Measurements from ENCODE around the gene PLXDC1. TPM values are rescaled to one million over a fixed set of nuclear protein-coding genes. Genes with fewer than 3 reads are reported as not detected.

Gene PLXDC1
- total and polyA plus RNA-seq, 7 experiments from 2014 or later: 2.3 to 55.7 (median 30.8) TPM

DNA sequence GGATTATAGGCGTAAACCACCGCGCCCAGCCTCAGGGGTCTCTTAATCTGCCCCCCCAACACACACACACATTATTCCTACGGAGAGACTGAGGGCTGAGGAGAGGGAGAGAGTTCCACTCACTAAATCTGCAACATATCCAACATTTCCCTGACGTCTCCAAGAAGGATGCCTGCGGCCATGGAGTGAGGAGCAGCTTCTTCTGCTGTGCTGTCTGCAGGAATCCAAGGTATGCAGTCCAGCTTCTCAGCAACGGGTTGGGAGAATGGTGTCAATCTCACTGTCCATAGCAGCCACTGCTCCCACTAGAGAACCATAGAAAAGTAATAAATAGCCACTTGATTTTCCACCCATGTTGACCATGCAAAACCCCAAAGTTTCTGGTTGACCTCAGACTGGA lies 5.1 kb upstream of the PLXDC1 start:
- H3K4me3 Mint-ChIP-seq: peak overlapping the region in 1 of 10 donors; percentile 40
- Histone ChIP-seq H3K27ac (ENCODE audit: low read depth, low read length) (no peak overlapping the region), H3K4me1 (ENCODE audit: control insufficient read depth in 2 of 2, insufficient read depth in 2 of 2, low read length in 2 of 2) (peaks cover 6 to 10% of the 10 kb centered on the region in 2 donors), H3K27me3 (ENCODE audit: control insufficient read depth in 2 of 2, insufficient read depth in 2 of 2, low read length in 2 of 2) (no peaks in the 10 kb centered on the region), H3K4me3 (ENCODE audit: low read length) (no peak overlapping the region), H3K36me3 (ENCODE audit: control insufficient read depth in 2 of 3, insufficient read depth in 3 of 3, low read length in 3 of 3) (peaks cover 0 to 8% (median 0%) of the 10 kb centered on the region in 3 experiments), H3K9me3 (ENCODE audit: control insufficient read depth in 2 of 3, low read length in 3 of 3) (no peaks in the 10 kb centered on the region)
- H3K4me1 Mint-ChIP-seq: peaks cover 5 to 33% (median 18%) of the 10 kb centered on the region in 7 donors
- peaks cover 0 to 16% (median 0%) of the 10 kb centered on the region in 5 donors for H3K36me3 Mint-ChIP-seq
- H3K9me3 Mint-ChIP-seq: peaks cover 0 to 21% (median 0%) of the 10 kb centered on the region in 11 donors
- intact Hi-C loops (cut with micrococcal nuclease): loop anchor here in 1 of 2 donors (10.0 kb wide), 1 partner anchor 482 kb away; the partner anchor contains the start of gene EPOP
- peak overlapping the region in 4 of 9 donors; percentile 8 to 70 (median 38) for H3K27ac Mint-ChIP-seq
- DNase-seq (no peak), ATAC-seq (no peak)
- POLR2A ChIA-PET: interaction anchor here (1.5 kb wide), 1 partner anchor 9 kb away, joined by 4 read pairs; the partner anchor contains the start of gene ARL5C
- CTCF ChIA-PET: interaction anchor here (0.7 to 1.2 kb wide), 3 partner anchors 8 to 85 kb away, joined by 3 to 4 read pairs (median 3); no protein-coding TSS in a partner anchor
- peaks cover 0 to 35% (median 0%) of the 10 kb centered on the region in 5 donors for H3K27me3 Mint-ChIP-seq

DNA sequence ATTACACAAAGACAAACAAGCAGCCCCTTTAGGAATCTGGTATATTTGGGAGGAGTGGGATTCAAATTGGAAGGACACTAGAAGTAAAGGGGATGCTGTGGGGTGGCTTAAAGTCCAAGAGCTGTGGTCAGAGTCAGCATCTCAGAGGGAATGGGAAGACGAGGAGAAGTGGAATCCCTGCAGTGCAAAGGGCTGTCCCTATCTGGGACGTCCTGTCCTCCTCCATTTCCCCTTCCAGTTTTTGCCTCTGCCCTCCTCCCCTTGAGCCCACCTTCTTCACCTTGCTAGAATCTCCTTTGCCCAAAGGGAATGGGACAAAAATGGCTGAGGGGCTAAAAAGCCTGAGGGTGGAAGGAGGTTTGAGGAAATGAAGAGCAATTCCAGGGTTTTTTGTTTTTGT lies 4.2 kb upstream of the PLXDC1 start:
- Mint-ChIP-seq H3K4me1 (peaks cover 9 to 33% (median 22%) of the 10 kb centered on the region in 7 donors), H3K36me3 (peaks cover 0 to 16% (median 0%) of the 10 kb centered on the region in 5 donors), H3K9me3 (peaks cover 0 to 21% (median 0%) of the 10 kb centered on the region in 11 donors), H3K27ac (peak overlapping the region in 3 of 9 donors; percentile 17 to 99 (median 59)), H3K27me3 (peaks cover 0 to 39% (median 0%) of the 10 kb centered on the region in 5 donors), H3K4me3 (peak overlapping the region in 2 of 10 donors; percentile 13 to 20)
- Histone ChIP-seq H3K4me1 (ENCODE audit: control insufficient read depth in 2 of 2, insufficient read depth in 2 of 2, low read length in 2 of 2) (peaks cover 10 to 11% of the 10 kb centered on the region in 2 donors), H3K27ac (ENCODE audit: low read depth, low read length) (no peak overlapping the region), H3K36me3 (ENCODE audit: control insufficient read depth in 2 of 3, insufficient read depth in 3 of 3, low read length in 3 of 3) (peaks cover 0 to 8% (median 0%) of the 10 kb centered on the region in 3 experiments), H3K4me3 (ENCODE audit: low read length) (no peak overlapping the region), H3K27me3 (ENCODE audit: control insufficient read depth in 2 of 2, insufficient read depth in 2 of 2, low read length in 2 of 2) (no peaks in the 10 kb centered on the region), H3K9me3 (ENCODE audit: control insufficient read depth in 2 of 3, low read length in 3 of 3) (no peaks in the 10 kb centered on the region)
- ATAC-seq: no peak
- ChIA-PET POLR2A (interaction anchor here (1.5 kb wide), 1 partner anchor 10 kb away, joined by 4 read pairs; the partner anchor contains the start of gene ARL5C), CTCF (interaction anchor here (0.8 to 1.2 kb wide), 2 partner anchors 9 to 86 kb away, joined by 3 read pairs; no protein-coding TSS in a partner anchor)
- DNase-seq: no peak
- intact Hi-C loops (cut with micrococcal nuclease): loop anchor here in 1 of 2 donors (2.0 to 10.0 kb wide), 2 partner anchors 43 to 481 kb away; partner anchors contain the start of gene EPOP

DNA sequence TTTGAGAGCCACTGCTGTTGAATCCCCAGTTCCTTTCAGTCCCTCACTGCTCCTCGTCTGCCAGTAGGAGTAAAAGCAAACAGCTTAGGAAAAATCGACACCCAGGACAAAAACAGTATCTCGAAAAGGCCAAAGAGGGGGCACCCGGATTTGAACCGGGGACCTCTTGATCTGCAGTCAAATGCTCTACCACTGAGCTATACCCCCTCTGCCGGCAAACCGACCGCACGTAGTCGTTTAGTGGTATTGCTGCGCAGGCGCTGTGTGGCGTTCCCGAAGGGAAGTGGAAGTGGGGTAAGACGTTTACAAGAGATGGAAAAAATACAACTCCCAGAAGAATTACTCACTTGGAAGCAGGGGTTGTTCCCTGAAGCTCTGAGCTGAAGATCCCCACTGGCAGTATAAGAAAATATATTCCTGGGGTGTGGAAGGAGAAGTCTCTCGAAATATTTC lies 2.2 kb upstream of the PLXDC1 start:
- DNase-seq (peak; percentile 87 to 96 (median 91)), ATAC-seq (peak; percentile 74)
- Mint-ChIP-seq H3K27me3 (peaks cover 0 to 54% (median 4%) of the 10 kb centered on the region in 5 donors), H3K36me3 (peaks cover 0 to 16% (median 0%) of the 10 kb centered on the region in 5 donors), H3K9me3 (peaks cover 0 to 21% (median 0%) of the 10 kb centered on the region in 11 donors), H3K4me3 (peak overlapping the region; percentile 93 to 100 (median 98)), H3K4me1 (peaks cover 29 to 51% (median 38%) of the 10 kb centered on the region in 7 donors), H3K27ac (peak overlapping the region; percentile 92 to 100 (median 98))
- H3K36me3 ChIP-seq (ENCODE audit: control insufficient read depth in 2 of 3, insufficient read depth in 3 of 3, low read length in 3 of 3): peaks cover 0 to 8% (median 0%) of the 10 kb centered on the region in 3 experiments
- peak overlapping the region; percentile 61 for H3K27ac ChIP-seq (ENCODE audit: low read depth, low read length)
- peaks cover 10 to 26% of the 10 kb centered on the region in 2 donors for H3K4me1 ChIP-seq (ENCODE audit: control insufficient read depth in 2 of 2, insufficient read depth in 2 of 2, low read length in 2 of 2)
- no peaks in the 10 kb centered on the region for H3K27me3 ChIP-seq (ENCODE audit: control insufficient read depth in 2 of 2, insufficient read depth in 2 of 2, low read length in 2 of 2)
- H3K9me3 ChIP-seq (ENCODE audit: control insufficient read depth in 2 of 3, low read length in 3 of 3): no peaks in the 10 kb centered on the region
- intact Hi-C loops (cut with micrococcal nuclease): loop anchor here (1.0 to 10.0 kb wide), 23 partner anchors 11 to 479 kb away; partner anchors contain the start of genes CDK12 (in 1 of the 2), CWC25 (in 1 of the 2), EPOP (in 1 of the 2) and FBXO47 (in 1 of the 2)
- ChIA-PET POLR2A (interaction anchor here (0.6 to 4.6 kb wide), 31 partner anchors 9 to 300 kb away, joined by 3 to 43 read pairs (median 7); partner anchors contain the start of genes ARL5C, FBXO47, LASP1 and LASP1NB), CTCF (interaction anchor here (0.6 to 6.4 kb wide), 39 partner anchors 11 to 300 kb away, joined by 3 to 124 read pairs (median 7); partner anchors contain the start of genes ARL5C, LASP1 and RPL23)
- H3K4me3 ChIP-seq (ENCODE audit: low read length): peak overlapping the region; percentile 91

DNA sequence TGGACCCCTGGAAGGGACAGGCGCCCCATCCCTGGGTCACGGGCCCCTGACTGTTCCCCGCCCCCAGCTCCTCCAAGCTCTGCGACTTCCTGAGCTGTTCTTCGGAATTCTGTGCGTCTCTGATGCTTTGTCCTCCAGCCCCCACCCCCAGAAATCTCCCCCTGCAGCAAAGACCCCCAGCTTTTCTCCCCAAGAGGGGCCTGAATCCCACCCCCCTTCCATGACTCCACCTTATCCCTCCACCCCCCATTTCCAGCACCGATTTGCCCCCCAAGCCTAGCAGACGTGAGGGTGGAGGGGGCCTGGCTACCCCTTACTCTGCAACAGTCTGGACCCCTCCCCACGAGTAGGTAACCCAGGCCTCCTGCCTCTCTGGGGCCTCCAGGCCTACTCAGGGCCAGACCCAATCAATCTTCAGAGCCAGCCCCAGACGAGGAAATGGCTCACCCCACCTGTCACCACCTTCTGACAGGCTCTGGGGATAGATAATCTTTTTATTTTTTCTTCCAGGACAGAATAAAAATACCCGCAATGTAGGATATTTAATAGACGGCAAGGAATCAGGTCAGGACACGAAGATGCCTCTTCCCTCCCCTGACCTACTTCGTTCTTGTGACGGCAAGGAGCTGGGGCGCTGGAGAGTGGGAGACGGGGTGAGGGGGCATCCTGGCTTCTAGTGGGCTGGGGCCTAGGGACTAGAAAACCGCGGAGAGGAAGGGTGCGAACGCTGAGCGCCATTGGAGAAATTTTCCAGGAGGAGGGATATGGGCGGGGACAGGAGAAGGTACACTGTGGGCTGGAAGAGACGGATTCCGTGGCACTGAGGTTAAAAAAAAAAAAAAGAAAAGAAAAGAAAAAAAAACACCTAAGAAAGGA lies 744 bp upstream of the PLXDC1 start:
- intact Hi-C loops (cut with micrococcal nuclease): loop anchor here (1.0 to 10.0 kb wide), 11 partner anchors 83 to 477 kb away; partner anchors contain the start of genes CDK12 (in 1 of the 2), CWC25 (in 1 of the 2), EPOP (in 1 of the 2) and FBXO47 (in 1 of the 2)

DNA sequence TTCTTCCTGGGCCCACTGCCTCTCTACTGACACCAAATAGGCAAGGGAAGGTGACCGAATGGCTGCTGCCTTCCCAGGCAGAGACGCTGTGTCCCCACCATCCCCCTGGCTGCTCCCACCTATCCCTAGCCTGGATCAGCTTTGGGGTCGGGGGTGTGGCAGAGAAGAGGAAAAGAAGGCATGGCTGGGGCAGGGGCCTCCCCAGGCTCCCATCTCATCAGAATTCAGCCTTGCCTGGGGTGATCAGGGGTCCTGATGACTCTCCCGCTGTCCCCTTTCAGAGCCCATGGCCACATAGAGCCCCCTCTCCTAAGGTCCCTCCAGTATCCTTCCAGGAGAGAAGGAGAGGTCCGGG lies 665 bp downstream of the PLXDC1 start:
- Histone ChIP-seq H3K4me1 (ENCODE audit: control insufficient read depth in 2 of 2, insufficient read depth in 2 of 2, low read length in 2 of 2) (peaks cover 10 to 26% of the 10 kb centered on the region in 2 donors), H3K27ac (ENCODE audit: low read depth, low read length) (peak overlapping the region; percentile 56), H3K36me3 (ENCODE audit: control insufficient read depth in 2 of 3, insufficient read depth in 3 of 3, low read length in 3 of 3) (peaks cover 0 to 8% (median 0%) of the 10 kb centered on the region in 3 experiments), H3K9me3 (ENCODE audit: control insufficient read depth in 2 of 3, low read length in 3 of 3) (no peaks in the 10 kb centered on the region), H3K27me3 (ENCODE audit: control insufficient read depth in 2 of 2, insufficient read depth in 2 of 2, low read length in 2 of 2) (no peaks in the 10 kb centered on the region), H3K4me3 (ENCODE audit: low read length) (peak overlapping the region; percentile 52)
- no peak for DNase-seq
- no peak for ATAC-seq
- intact Hi-C loops (cut with micrococcal nuclease): loop anchor here (5.0 to 10.0 kb wide), 7 partner anchors 87 to 476 kb away; partner anchors contain the start of genes CDK12 (in 1 of the 2), CWC25 (in 1 of the 2), EPOP (in 1 of the 2) and FBXO47 (in 1 of the 2)
- H3K27ac Mint-ChIP-seq: peak overlapping the region in 8 of 9 donors; percentile 52 to 86 (median 79)
- POLR2A ChIA-PET: interaction anchor here (1.0 to 4.6 kb wide), 3 partner anchors 56 to 88 kb away, joined by 3 to 43 read pairs (median 13); no protein-coding TSS in a partner anchor
- H3K27me3 Mint-ChIP-seq: peaks cover 0 to 54% (median 4%) of the 10 kb centered on the region in 5 donors
- CTCF ChIA-PET: interaction anchor here (0.6 to 6.4 kb wide), 5 partner anchors 14 to 168 kb away, joined by 3 to 124 read pairs (median 17); no protein-coding TSS in a partner anchor
- H3K4me3 Mint-ChIP-seq: peak overlapping the region; percentile 72 to 100 (median 87)
- H3K4me1 Mint-ChIP-seq: peaks cover 33 to 63% (median 45%) of the 10 kb centered on the region in 7 donors
- peaks cover 0 to 21% (median 0%) of the 10 kb centered on the region in 11 donors for H3K9me3 Mint-ChIP-seq
- peaks cover 0 to 16% (median 0%) of the 10 kb centered on the region in 5 donors for H3K36me3 Mint-ChIP-seq

More for the DNA sequence above, 744 bp upstream of the PLXDC1 start:
- ChIA-PET CTCF (interaction anchor here (0.6 to 6.4 kb wide), 41 partner anchors 8 to 1176 kb away, joined by 3 to 124 read pairs (median 6); partner anchors contain the start of genes ARL5C, LASP1, LASP1NB and RPL23), POLR2A (interaction anchor here (0.6 to 4.6 kb wide), 31 partner anchors 8 to 299 kb away, joined by 3 to 43 read pairs (median 6); partner anchors contain the start of genes ARL5C, LASP1, LASP1NB and RPL19)
- Mint-ChIP-seq H3K27ac (peak overlapping the region; percentile 92 to 100 (median 98)), H3K4me3 (peak overlapping the region; percentile 93 to 100 (median 98)), H3K9me3 (peaks cover 0 to 21% (median 0%) of the 10 kb centered on the region in 11 donors), H3K4me1 (peaks cover 33 to 60% (median 43%) of the 10 kb centered on the region in 7 donors), H3K27me3 (peaks cover 0 to 57% (median 4%) of the 10 kb centered on the region in 5 donors), H3K36me3 (peaks cover 0 to 16% (median 0%) of the 10 kb centered on the region in 5 donors)
- Histone ChIP-seq H3K4me3 (ENCODE audit: low read length) (peak overlapping the region; percentile 91), H3K4me1 (ENCODE audit: control insufficient read depth in 2 of 2, insufficient read depth in 2 of 2, low read length in 2 of 2) (peaks cover 10 to 26% of the 10 kb centered on the region in 2 donors), H3K36me3 (ENCODE audit: control insufficient read depth in 2 of 3, insufficient read depth in 3 of 3, low read length in 3 of 3) (peaks cover 0 to 8% (median 0%) of the 10 kb centered on the region in 3 experiments), H3K27ac (ENCODE audit: low read depth, low read length) (peak overlapping the region; percentile 61), H3K9me3 (ENCODE audit: control insufficient read depth in 2 of 3, low read length in 3 of 3) (no peaks in the 10 kb centered on the region), H3K27me3 (ENCODE audit: control insufficient read depth in 2 of 2, insufficient read depth in 2 of 2, low read length in 2 of 2) (no peaks in the 10 kb centered on the region)
- DNase-seq (peak in 7 of 9 donors; percentile 32 to 62 (median 50)), ATAC-seq (no peak)
